Choroid plexus epithelial cell (primary cell): ENCODE data around the gene TOM1L1.

Experiments
- DNase-seq: peaks from one replicate; pipeline ENCODE4 v3.0.0-alpha.2; 2010; ENCODE audit warnings: low read depth
- H3K4me3 ChIP-seq: 2 replicates; pipeline ENCODE4 v1.5.1; 2011; ENCODE audit warnings: low read depth, mild to moderate bottlenecking, control low read depth, low read length, moderate library complexity
- CTCF ChIP-seq: conservative IDR thresholded peaks from 2 replicates; pipeline ENCODE4 v1.5.1; 2011; ENCODE audit warnings: low read depth, mild to moderate bottlenecking, control low read depth, inconsistent platforms, low read length, moderate library complexity

The TOM1L1 gene

DNA sequence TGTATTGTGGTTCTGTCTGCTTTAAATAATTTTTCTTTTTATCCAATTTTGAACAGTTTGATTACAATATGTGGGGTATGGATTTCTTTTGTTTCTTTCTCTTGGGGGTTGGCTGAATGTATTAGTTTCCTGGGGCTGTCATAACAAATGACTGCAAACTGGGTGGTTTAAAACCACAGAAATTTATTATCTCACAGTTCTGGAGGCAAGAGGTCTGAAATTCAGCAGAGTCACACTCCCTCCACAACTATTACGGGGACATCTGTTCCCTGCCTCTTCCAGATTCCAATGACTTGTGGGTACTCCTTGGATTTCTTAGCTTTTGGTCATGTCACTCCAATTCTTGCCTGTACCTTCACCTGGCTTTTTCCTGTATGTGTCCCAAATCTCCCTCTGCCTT is 44.1 kb downstream of the TOM1L1 start:
- peak; percentile 49 for DNase-seq
- H3K4me3 ChIP-seq, result no peak overlapping the region
- no peak for TF ChIP-seq CTCF

DNA sequence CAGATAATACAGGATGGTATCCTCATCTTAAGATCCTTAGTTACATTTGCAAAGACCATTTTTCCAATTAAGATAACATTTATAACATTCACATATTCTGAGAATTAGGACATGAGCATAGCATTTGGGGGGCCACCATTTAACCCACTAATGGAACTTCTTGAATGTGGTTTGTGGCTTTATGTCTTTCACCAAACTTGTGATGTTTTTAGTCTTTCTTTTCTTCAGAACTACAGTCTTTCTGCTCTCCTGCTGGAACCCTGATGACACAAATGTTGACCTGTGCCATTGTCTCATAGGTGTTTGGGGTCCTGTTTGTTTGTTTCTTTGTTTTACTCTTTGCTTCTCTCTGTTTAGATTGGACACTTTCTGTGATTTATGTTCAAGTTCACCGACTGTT is 44.6 kb downstream of the TOM1L1 start:
- no peak for TF ChIP-seq CTCF
- H3K4me3 ChIP-seq, result no peak overlapping the region
- DNase-seq, result no peak

- TF ChIP-seq CTCF, result no peak
- DNase-seq, result peak; percentile 18
- no peak overlapping the region for H3K4me3 ChIP-seq
Measured at GRCh38 chr17:54945671-54946070, 45.0 kb downstream of the TOM1L1 start.

DNA sequence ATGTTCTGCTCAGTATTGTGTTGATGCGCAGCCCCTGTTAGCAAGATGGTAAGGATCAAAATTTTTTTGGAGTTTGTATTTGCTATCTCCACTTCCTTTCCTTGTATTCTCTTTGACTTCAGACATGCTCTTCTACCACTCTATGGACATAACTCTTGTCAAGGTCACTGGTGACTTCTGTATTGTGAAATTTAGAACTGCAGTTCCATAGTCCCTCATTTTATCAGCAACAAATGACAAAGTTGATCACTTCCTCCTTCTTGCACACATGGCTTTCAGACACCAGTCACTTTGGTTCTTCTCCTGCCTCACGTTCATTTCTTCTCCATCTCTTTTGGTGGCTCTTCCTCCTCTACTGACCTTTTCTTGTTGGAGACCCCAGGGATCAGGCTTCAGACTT is 46.7 kb downstream of the TOM1L1 start:
- DNase-seq, result no peak
- no peak for TF ChIP-seq CTCF
- H3K4me3 ChIP-seq, result no peak overlapping the region

DNA sequence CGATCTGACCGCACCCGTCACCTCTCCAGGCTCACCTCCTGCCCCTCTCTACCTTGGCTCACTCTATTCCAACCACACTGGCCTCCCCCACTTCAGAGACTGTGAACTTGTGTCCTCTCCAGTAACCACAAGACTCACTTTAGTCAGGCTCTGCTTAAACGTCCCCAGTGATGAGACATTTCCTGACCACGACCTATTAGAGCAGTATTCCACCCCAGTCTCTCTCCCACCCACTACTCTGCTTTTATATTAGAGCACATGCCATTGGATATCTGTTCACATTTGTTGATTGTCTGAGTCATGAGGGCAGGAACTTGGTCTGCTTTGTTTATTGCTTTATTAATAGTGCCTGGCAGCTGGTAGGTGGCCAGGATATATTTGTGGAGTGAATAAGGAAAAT is 47.7 kb downstream of the TOM1L1 start:
- H3K4me3 ChIP-seq, result no peak overlapping the region
- peak; percentile 98 for DNase-seq
- no peak for TF ChIP-seq CTCF

GRCh38 chr17:54950116-54950515 is 49.5 kb downstream of the TOM1L1 start:
- H3K4me3 ChIP-seq, result no peak overlapping the region
- no peak for TF ChIP-seq CTCF
- DNase-seq, result no peak

GRCh38 chr17:54951286-54951685 is 50.6 kb downstream of the TOM1L1 start:
- DNase-seq, result no peak
- H3K4me3 ChIP-seq, result no peak overlapping the region
- TF ChIP-seq CTCF, result no peak
